H1 (cell line): Measurements from ENCODE around the gene TFF2. TPM values are rescaled to one million over a fixed set of nuclear protein-coding genes. Genes with fewer than 3 reads are reported as not detected.

Experiments used
- CTCF ChIA-PET: fragments of 300-600 bp; sonication (Branson Sonifier 250); formaldehyde crosslinking; loops from one replicate; lab custom pipeline; 2021; ENCODE audit not compliant: partially characterized antibody; lab: Charles Lee
- POLR2A ChIA-PET: fragments of 300-600 bp; sonication (Branson Sonifier 250); formaldehyde crosslinking; loops from one replicate; lab custom pipeline; 2021; ENCODE audit warnings: inconsistent platforms; ENCODE audit not compliant: partially characterized antibody; lab: Charles Lee
- DNase-seq, 2 experiments: peaks; one replicate each; pipeline versions ENCODE4 v3.0.0 to v3.0.0-alpha.2; 2010 to 2022; ENCODE audit warnings: low spot score in 2 of 2, low read depth in 1 of 2, mixed read lengths in 1 of 2
- FAIRE-seq: peaks from 2 replicates; lab custom pipeline; 2011; peaks lifted over from hg19 to GRCh38; lab: Jason Lieb, UNC
- H2AFZ ChIP-seq: 2 replicates; pipeline ENCODE4 v1.8.1; 2012; ENCODE audit warnings: low read length, inconsistent platforms
- H2AK5ac ChIP-seq: 2 replicates; pipeline ENCODE4 v1.6.1; 2013; ENCODE audit warnings: low read depth, low read length
- H2BK120ac ChIP-seq: replicated peaks from 2 replicates; pipeline ENCODE3; 2013; ENCODE audit warnings: low read depth, low read length, inconsistent platforms
- H2BK12ac ChIP-seq: 2 replicates; pipeline ENCODE4 v1.6.1; 2013; ENCODE audit warnings: low read depth, low read length
- H2BK15ac ChIP-seq: 2 replicates; pipeline ENCODE4 v1.6.1; 2013; ENCODE audit warnings: low read length
- H2BK20ac ChIP-seq: 2 replicates; pipeline ENCODE4 v1.6.1; 2013; ENCODE audit warnings: low read length
- H2BK5ac ChIP-seq: 2 replicates; pipeline ENCODE4 v1.6.1; 2013; ENCODE audit warnings: low read depth, low read length
- H3K14ac ChIP-seq: 2 replicates; pipeline ENCODE4 v1.6.1; 2013; ENCODE audit warnings: inconsistent platforms; ENCODE audit not compliant: insufficient read length
- H3K18ac ChIP-seq: 2 replicates; pipeline ENCODE4 v1.6.1; 2013; ENCODE audit warnings: low read length; ENCODE audit errors: extremely low read depth
- H3K23ac ChIP-seq: 2 replicates; pipeline ENCODE4 v1.6.1; 2013; ENCODE audit warnings: inconsistent platforms; ENCODE audit not compliant: insufficient read length
- H3K23me2 ChIP-seq: 2 replicates; pipeline ENCODE4 v1.6.1; 2013; ENCODE audit warnings: low read depth, low read length
- H3K27ac ChIP-seq: 2 replicates; pipeline ENCODE4 v1.6.1; 2011; ENCODE audit warnings: low read depth, low read length, inconsistent platforms
- H3K27me3 ChIP-seq, 4 experiments: replicated peaks in 1 of 4; 1 replicate in 1 of 4; 2 replicates in 3 of 4; pipeline versions ENCODE4 v1.6.1 to v1.8.1; 2011 to 2013; ENCODE audit warnings: low read length in 3 of 4, mild to moderate bottlenecking in 3 of 4, inconsistent platforms in 2 of 4, mixed read lengths in 2 of 4, moderate library complexity in 1 of 4; ENCODE audit not compliant: control insufficient read depth in 3 of 4, insufficient read depth in 3 of 4; ENCODE audit errors: extremely low read depth in 1 of 4
- H3K36me3 ChIP-seq, 4 experiments: 2 replicates each; pipeline versions ENCODE4 v1.6.1 to v1.8.1; 2011 to 2013; ENCODE audit warnings: mild to moderate bottlenecking in 4 of 4, low read length in 3 of 4, moderate library complexity in 2 of 4, control low read depth in 1 of 4, inconsistent platforms in 1 of 4; ENCODE audit not compliant: insufficient read depth in 4 of 4, control insufficient read depth in 2 of 4
- H3K4ac ChIP-seq: replicated peaks from 2 replicates; pipeline ENCODE3; 2013; ENCODE audit warnings: low read length, low read depth, mixed read lengths, inconsistent platforms; ENCODE audit not compliant: insufficient read length
- H3K4me1 ChIP-seq, 4 experiments: replicated peaks in 1 of 4; 1 replicate in 1 of 4; 2 replicates in 3 of 4; pipeline versions ENCODE4 v1.6.1 to v1.8.1; 2011 to 2013; ENCODE audit warnings: low read length in 3 of 4, inconsistent platforms in 2 of 4, mixed read lengths in 1 of 4; ENCODE audit not compliant: insufficient read depth in 4 of 4, control insufficient read depth in 3 of 4
- H3K4me2 ChIP-seq, 2 experiments: 2 replicates each; pipeline versions ENCODE4 v1.6.1 to v1.8.1; 2011 to 2013; ENCODE audit warnings: low read depth in 2 of 2, low read length in 2 of 2, control low read depth in 1 of 2, inconsistent platforms in 1 of 2, mild to moderate bottlenecking in 1 of 2; ENCODE audit not compliant: insufficient read depth in 1 of 2
- H3K4me3 ChIP-seq, 4 experiments: fragments of 200-600, 300-600 bp in 1 of 4; sonication (generic), shearing (Covaris generic), sonication (Bioruptor Twin) in 1 of 4; 2 replicates each; pipeline versions ENCODE4 v1.5.1 to v1.8.1; 2011 to 2016; ENCODE audit warnings: low read length in 4 of 4, low read depth in 3 of 4, control low read depth in 2 of 4, inconsistent platforms in 2 of 4, mild to moderate bottlenecking in 2 of 4, mixed read lengths in 1 of 4, moderate library complexity in 1 of 4; ENCODE audit not compliant: insufficient read depth in 2 of 4; ENCODE audit errors: extremely low read depth in 1 of 4
- H3K56ac ChIP-seq: replicated peaks from 2 replicates; pipeline ENCODE3; 2013; ENCODE audit warnings: low read depth, mild to moderate bottlenecking, mixed read lengths, low read length, inconsistent platforms; ENCODE audit not compliant: insufficient read length
- H3K79me1 ChIP-seq: 2 replicates; pipeline ENCODE4 v1.6.1; 2013; ENCODE audit warnings: low read depth, low read length, control low read depth
- H3K79me2 ChIP-seq, 2 experiments: 2 replicates each; pipeline versions ENCODE4 v1.6.1 to v1.8.1; 2012 to 2013; ENCODE audit warnings: low read length in 2 of 2, mild to moderate bottlenecking in 2 of 2, inconsistent platforms in 1 of 2; ENCODE audit not compliant: insufficient read depth in 2 of 2, control insufficient read depth in 1 of 2
- H3K9ac ChIP-seq, 4 experiments: replicated peaks in 1 of 4; 1 replicate in 1 of 4; 2 replicates in 3 of 4; pipeline versions ENCODE4 v1.6.1 to v1.8.1; 2011 to 2013; ENCODE audit warnings: low read depth in 3 of 4, low read length in 3 of 4, control low read depth in 2 of 4, mild to moderate bottlenecking in 2 of 4, moderate library complexity in 2 of 4, inconsistent platforms in 1 of 4; ENCODE audit errors: extremely low read depth in 1 of 4
- H3K9me3 ChIP-seq, 2 experiments: 2 replicates each; pipeline versions ENCODE4 v1.6.1 to v1.8.1; 2012 to 2013; ENCODE audit warnings: mild to moderate bottlenecking in 2 of 2, moderate library complexity in 2 of 2, control low read depth in 1 of 2, inconsistent platforms in 1 of 2, low read depth in 1 of 2, low read length in 1 of 2, mixed read lengths in 1 of 2; ENCODE audit not compliant: insufficient read depth in 2 of 2
- H4K20me1 ChIP-seq, 2 experiments: replicated peaks in 1 of 2; 2 replicates each; pipeline versions ENCODE3 to v1.8.1; 2011 to 2013; ENCODE audit warnings: inconsistent platforms in 2 of 2, low read length in 2 of 2, mild to moderate bottlenecking in 1 of 2; ENCODE audit not compliant: insufficient read depth in 2 of 2, control insufficient read depth in 1 of 2
- H4K5ac ChIP-seq: 2 replicates; pipeline ENCODE4 v1.6.1; 2013; ENCODE audit warnings: low read length, low read depth, mixed read lengths, inconsistent platforms; ENCODE audit not compliant: insufficient read length
- H4K8ac ChIP-seq: 2 replicates; pipeline ENCODE4 v1.8.0; 2013; ENCODE audit warnings: mild to moderate bottlenecking, moderate library complexity, low read length, inconsistent platforms; ENCODE audit not compliant: insufficient read depth; ENCODE audit errors: extremely low read depth
- H4K91ac ChIP-seq: replicated peaks from 2 replicates; pipeline ENCODE3; 2013; ENCODE audit warnings: low read length, mixed read lengths, inconsistent platforms; ENCODE audit not compliant: insufficient read length
- FOSL1 ChIP-seq: IDR thresholded peaks from 2 replicates; pipeline ENCODE4 v1.6.1; 2011; ENCODE audit warnings: mild to moderate bottlenecking, low read depth, low read length, moderate library complexity; ENCODE audit not compliant: insufficient read depth
- JUN ChIP-seq: IDR thresholded peaks from 2 replicates; pipeline ENCODE4 v1.6.1; 2011; ENCODE audit warnings: low read depth, mild to moderate bottlenecking, improper control_type of control experiment, low read length
- SP1 ChIP-seq: IDR thresholded peaks from 2 replicates; pipeline ENCODE4 v1.6.1; 2011; ENCODE audit warnings: low read depth, low read length
- TCF12 ChIP-seq: IDR thresholded peaks from 2 replicates; pipeline ENCODE4 v1.6.1; 2011; ENCODE audit warnings: low read depth, mild to moderate bottlenecking, low read length
- WGBS, 2 experiments: shearing (Covaris generic) in 1 of 2; methylation state at CpG; one replicate each; pipeline versions ENCODE4 v1.1.6 to v1.1.7; 2013 to 2015; ENCODE audit warnings: low lambda C conversion rate in 2 of 2, mixed read lengths in 2 of 2, inconsistent platforms in 1 of 2, low coverage in 1 of 2, missing lambda C conversion rate in 1 of 2; ENCODE audit not compliant: insufficient replicate concordance in 2 of 2, insufficient coverage in 1 of 2, insufficient read length in 1 of 2; ENCODE audit errors: extremely low coverage in 1 of 2, missing lambda C conversion rate in 1 of 2; 5-methylcytosine and 5-hydroxymethylcytosine counted together
- polyA plus RNA-seq, 7 experiments: library from polyadenylated mRNA; depleted of rRNA in 3 of 7; stranded (reverse) in 5 of 7; unstranded in 2 of 7; fragments of >200 nt in 5 of 7; fragments of 200-250 nt in 2 of 7; gene quantifications; 1 replicate in 5 of 7; 2 replicates in 1 of 7; 4 replicates in 1 of 7; pipeline versions ENCODE4 v1.2.1 to v1.2.3, GENCODE V29; 2011 to 2013; ENCODE audit warnings: missing spikeins in 2 of 7, mixed read lengths in 2 of 7
- total RNA-seq: library from RNA; stranded (reverse); fragmentation: NEBNext Ultra II Directional; extraction: Animal tissue kit (Norgen Biotek cat#: 25700); gene quantifications from 2 replicates; pipeline ENCODE4 v1.2.1, GENCODE V29; 2021

The TFF2 gene
- total and polyA plus RNA-seq, 2 of the 8 experiments (the other 6 are each of a cell fraction or from before 2014, with no cell fraction given), result not detected

- H3K27ac ChIP-seq, result no peak overlapping the region
- H2AFZ ChIP-seq, result no peak overlapping the region
- H3K23me2 ChIP-seq, result no peaks in the 10 kb centered on the region
- H2BK120ac ChIP-seq, result no peak overlapping the region
- no peak overlapping the region for H3K56ac ChIP-seq
- no peaks in the 10 kb centered on the region; a peak in 1 of 7 replicates for H3K27me3 ChIP-seq
- H3K4me2 ChIP-seq, result no peak overlapping the region
- H3K79me1 ChIP-seq, result no peaks in the 10 kb centered on the region; the same call in 1 of the 2 replicates
- ChIA-PET CTCF (interaction anchor here (1.2 to 3.2 kb wide), 6 partner anchors 9 to 69 kb away, joined by 3 to 16 read pairs (median 6); partner anchors contain the start of gene TFF1), POLR2A (interaction anchor here (0.9 to 1.5 kb wide), 2 partner anchors 10 to 11 kb away, joined by 3 to 6 read pairs; no protein-coding TSS in a partner anchor)
- peaks cover 0 to 7% (median 0%) of the 10 kb centered on the region in 4 experiments; a peak in 5 of 7 replicates for H3K4me1 ChIP-seq
- no peak overlapping the region for H3K14ac ChIP-seq
- H2AK5ac ChIP-seq, result no peak overlapping the region
- no peaks in the 10 kb centered on the region for H3K9me3 ChIP-seq
- H4K91ac ChIP-seq, result no peak overlapping the region
- no peak overlapping the region for H3K4ac ChIP-seq
- H3K79me2 ChIP-seq, result no peaks in the 10 kb centered on the region
- H3K9ac ChIP-seq, result no peak overlapping the region
- H2BK5ac ChIP-seq, result no peak overlapping the region
- H4K8ac ChIP-seq, result no peak overlapping the region
- WGBS, 2 experiments, result 92% methylated on average over 8 of the region's 8 CpGs; no CpG with 5 or more reads in 1 of the 2 experiments
- no peak overlapping the region for H2BK20ac ChIP-seq
- no peak overlapping the region for H2BK15ac ChIP-seq
- no peaks in the 10 kb centered on the region for H3K36me3 ChIP-seq
- no peak for DNase-seq
- H3K23ac ChIP-seq, result no peak overlapping the region
- H4K5ac ChIP-seq, result no peak overlapping the region
- FAIRE-seq, result no peak
- no peak overlapping the region for H3K18ac ChIP-seq
- peaks cover 0 to 3% of the 10 kb centered on the region in 2 experiments for H4K20me1 ChIP-seq
- H2BK12ac ChIP-seq, result no peak overlapping the region
- no peak overlapping the region for H3K4me3 ChIP-seq
- no peak for TF ChIP-seq SP1
- no peak for TF ChIP-seq TCF12
- TF ChIP-seq FOSL1, result no peak
- no peak for TF ChIP-seq JUN
These were observed 27.6 kb upstream of the TFF2 start for GRCh38 chr21:42378418-42378817.
